ENCODE results near the gene TESPA1. TPM values are rescaled to one million over a fixed set of nuclear protein-coding genes. Genes with fewer than 3 reads are reported as not detected.

The TESPA1 gene
- total and polyA plus RNA-seq, 2 experiments from 2014 or later: 0.34 TPM; not detected in 1

- H3K4me1 Mint-ChIP-seq: peaks cover 16% of the 10 kb centered on the region; the same call in 2 of the 3 replicates
- TF ChIP-seq, protein P1, sequence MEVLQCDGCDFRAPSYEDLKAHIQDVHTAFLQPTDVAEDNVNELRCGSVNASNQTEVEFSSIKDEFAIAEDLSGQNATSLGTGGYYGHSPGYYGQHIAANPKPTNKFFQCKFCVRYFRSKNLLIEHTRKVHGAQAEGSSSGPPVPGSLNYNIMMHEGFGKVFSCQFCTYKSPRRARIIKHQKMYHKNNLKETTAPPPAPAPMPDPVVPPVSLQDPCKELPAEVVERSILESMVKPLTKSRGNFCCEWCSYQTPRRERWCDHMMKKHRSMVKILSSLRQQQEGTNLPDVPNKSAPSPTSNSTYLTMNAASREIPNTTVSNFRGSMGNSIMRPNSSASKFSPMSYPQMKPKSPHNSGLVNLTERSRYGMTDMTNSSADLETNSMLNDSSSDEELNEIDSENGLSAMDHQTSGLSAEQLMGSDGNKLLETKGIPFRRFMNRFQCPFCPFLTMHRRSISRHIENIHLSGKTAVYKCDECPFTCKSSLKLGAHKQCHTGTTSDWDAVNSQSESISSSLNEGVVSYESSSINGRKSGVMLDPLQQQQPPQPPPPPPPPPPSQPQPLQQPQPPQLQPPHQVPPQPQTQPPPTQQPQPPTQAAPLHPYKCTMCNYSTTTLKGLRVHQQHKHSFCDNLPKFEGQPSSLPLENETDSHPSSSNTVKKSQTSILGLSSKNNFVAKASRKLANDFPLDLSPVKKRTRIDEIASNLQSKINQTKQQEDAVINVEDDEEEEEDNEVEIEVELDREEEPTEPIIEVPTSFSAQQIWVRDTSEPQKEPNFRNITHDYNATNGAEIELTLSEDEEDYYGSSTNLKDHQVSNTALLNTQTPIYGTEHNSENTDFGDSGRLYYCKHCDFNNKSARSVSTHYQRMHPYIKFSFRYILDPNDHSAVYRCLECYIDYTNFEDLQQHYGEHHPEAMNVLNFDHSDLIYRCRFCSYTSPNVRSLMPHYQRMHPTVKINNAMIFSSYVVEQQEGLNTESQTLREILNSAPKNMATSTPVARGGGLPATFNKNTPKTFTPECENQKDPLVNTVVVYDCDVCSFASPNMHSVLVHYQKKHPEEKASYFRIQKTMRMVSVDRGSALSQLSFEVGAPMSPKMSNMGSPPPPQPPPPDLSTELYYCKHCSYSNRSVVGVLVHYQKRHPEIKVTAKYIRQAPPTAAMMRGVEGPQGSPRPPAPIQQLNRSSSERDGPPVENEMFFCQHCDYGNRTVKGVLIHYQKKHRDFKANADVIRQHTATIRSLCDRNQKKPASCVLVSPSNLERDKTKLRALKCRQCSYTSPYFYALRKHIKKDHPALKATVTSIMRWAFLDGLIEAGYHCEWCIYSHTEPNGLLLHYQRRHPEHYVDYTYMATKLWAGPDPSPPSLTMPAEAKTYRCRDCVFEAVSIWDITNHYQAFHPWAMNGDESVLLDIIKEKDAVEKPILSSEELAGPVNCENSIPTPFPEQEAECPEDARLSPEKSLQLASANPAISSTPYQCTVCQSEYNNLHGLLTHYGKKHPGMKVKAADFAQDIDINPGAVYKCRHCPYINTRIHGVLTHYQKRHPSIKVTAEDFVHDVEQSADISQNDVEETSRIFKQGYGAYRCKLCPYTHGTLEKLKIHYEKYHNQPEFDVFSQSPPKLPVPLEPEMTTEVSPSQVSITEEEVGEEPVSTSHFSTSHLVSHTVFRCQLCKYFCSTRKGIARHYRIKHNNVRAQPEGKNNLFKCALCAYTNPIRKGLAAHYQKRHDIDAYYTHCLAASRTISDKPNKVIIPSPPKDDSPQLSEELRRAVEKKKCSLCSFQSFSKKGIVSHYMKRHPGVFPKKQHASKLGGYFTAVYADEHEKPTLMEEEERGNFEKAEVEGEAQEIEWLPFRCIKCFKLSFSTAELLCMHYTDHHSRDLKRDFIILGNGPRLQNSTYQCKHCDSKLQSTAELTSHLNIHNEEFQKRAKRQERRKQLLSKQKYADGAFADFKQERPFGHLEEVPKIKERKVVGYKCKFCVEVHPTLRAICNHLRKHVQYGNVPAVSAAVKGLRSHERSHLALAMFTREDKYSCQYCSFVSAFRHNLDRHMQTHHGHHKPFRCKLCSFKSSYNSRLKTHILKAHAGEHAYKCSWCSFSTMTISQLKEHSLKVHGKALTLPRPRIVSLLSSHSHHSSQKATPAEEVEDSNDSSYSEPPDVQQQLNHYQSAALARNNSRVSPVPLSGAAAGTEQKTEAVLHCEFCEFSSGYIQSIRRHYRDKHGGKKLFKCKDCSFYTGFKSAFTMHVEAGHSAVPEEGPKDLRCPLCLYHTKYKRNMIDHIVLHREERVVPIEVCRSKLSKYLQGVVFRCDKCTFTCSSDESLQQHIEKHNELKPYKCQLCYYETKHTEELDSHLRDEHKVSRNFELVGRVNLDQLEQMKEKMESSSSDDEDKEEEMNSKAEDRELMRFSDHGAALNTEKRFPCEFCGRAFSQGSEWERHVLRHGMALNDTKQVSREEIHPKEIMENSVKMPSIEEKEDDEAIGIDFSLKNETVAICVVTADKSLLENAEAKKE (CRISPR knock-in tag; IDR thresholded peaks at IDR 0.05): no peak
- TF ChIP-seq ZNF331 (CRISPR knock-in tag; IDR thresholded peaks at IDR 0.05; ENCODE audit: low read depth): no peak
- no peak for TF ChIP-seq STAT1 (IDR thresholded peaks at IDR 0.05; ENCODE audit: unreplicated experiment)
- TF ChIP-seq POLR2AphosphoS5 (IDR thresholded peaks at IDR 0.05; ENCODE audit: low read depth): no peak
- no peak for TF ChIP-seq EZH2phosphoT487 (IDR thresholded peaks at IDR 0.05; ENCODE audit: unreplicated experiment)
- TF ChIP-seq NANOG (IDR thresholded peaks at IDR 0.05; ENCODE audit: borderline replicate concordance): no peak
- TF ChIP-seq, protein P2, sequence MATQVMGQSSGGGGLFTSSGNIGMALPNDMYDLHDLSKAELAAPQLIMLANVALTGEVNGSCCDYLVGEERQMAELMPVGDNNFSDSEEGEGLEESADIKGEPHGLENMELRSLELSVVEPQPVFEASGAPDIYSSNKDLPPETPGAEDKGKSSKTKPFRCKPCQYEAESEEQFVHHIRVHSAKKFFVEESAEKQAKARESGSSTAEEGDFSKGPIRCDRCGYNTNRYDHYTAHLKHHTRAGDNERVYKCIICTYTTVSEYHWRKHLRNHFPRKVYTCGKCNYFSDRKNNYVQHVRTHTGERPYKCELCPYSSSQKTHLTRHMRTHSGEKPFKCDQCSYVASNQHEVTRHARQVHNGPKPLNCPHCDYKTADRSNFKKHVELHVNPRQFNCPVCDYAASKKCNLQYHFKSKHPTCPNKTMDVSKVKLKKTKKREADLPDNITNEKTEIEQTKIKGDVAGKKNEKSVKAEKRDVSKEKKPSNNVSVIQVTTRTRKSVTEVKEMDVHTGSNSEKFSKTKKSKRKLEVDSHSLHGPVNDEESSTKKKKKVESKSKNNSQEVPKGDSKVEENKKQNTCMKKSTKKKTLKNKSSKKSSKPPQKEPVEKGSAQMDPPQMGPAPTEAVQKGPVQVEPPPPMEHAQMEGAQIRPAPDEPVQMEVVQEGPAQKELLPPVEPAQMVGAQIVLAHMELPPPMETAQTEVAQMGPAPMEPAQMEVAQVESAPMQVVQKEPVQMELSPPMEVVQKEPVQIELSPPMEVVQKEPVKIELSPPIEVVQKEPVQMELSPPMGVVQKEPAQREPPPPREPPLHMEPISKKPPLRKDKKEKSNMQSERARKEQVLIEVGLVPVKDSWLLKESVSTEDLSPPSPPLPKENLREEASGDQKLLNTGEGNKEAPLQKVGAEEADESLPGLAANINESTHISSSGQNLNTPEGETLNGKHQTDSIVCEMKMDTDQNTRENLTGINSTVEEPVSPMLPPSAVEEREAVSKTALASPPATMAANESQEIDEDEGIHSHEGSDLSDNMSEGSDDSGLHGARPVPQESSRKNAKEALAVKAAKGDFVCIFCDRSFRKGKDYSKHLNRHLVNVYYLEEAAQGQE (IDR thresholded peaks at IDR 0.05; ENCODE audit: unreplicated experiment): no peak
- TF ChIP-seq, protein P3, sequence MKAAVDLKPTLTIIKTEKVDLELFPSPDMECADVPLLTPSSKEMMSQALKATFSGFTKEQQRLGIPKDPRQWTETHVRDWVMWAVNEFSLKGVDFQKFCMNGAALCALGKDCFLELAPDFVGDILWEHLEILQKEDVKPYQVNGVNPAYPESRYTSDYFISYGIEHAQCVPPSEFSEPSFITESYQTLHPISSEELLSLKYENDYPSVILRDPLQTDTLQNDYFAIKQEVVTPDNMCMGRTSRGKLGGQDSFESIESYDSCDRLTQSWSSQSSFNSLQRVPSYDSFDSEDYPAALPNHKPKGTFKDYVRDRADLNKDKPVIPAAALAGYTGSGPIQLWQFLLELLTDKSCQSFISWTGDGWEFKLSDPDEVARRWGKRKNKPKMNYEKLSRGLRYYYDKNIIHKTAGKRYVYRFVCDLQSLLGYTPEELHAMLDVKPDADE (IDR thresholded peaks at IDR 0.05): no peak
- TF ChIP-seq CTCF (conservative IDR thresholded peaks at IDR 0.05; ENCODE audit: low read depth in 2 of 2): no peak
- no peak for TF ChIP-seq JUNB (IDR thresholded peaks at IDR 0.05; ENCODE audit: unreplicated experiment)
- TF ChIP-seq EZH2 (IDR thresholded peaks at IDR 0.05; ENCODE audit: low read depth, unreplicated experiment): no peak
- TF ChIP-seq ZNF114 (CRISPR knock-in tag; IDR thresholded peaks at IDR 0.05): no peak
- no peak for TF ChIP-seq CREB1 (CRISPR knock-in tag; IDR thresholded peaks at IDR 0.05; ENCODE audit: low read depth)
- Histone ChIP-seq H4K20me1 (replicated peaks; ENCODE audit: insufficient read depth) (no peaks in the 10 kb centered on the region), H3K4me2 (no peak overlapping the region), H3K79me2 (replicated peaks; ENCODE audit: insufficient read depth) (no peaks in the 10 kb centered on the region), H3K4me1 (ENCODE audit: insufficient read depth) (no peaks in the 10 kb centered on the region; the same call in 1 of the 2 replicates), H3K9me2 (ENCODE audit: insufficient read depth) (peaks cover 12% of the 10 kb centered on the region; the same call in 1 of the 2 replicates), H2AFZ (peak overlapping the region; percentile 75), H3K4me3 (no peak overlapping the region), H3K27me3 (ENCODE audit: insufficient read depth) (no peaks in the 10 kb centered on the region), H3K27ac (ENCODE audit: low read depth) (no peak overlapping the region), H3K36me3 (ENCODE audit: insufficient read depth) (no peaks in the 10 kb centered on the region), H3F3A (replicated peaks; ENCODE audit: low read depth) (no peaks in the 10 kb centered on the region)
- H3K27me3 Mint-ChIP-seq (ENCODE audit: insufficient read depth, low read depth, poor library complexity): peaks cover 1% of the 10 kb centered on the region
- ATAC-seq (no peak), DNase-seq (ENCODE audit: low spot score) (no peak)
- no peak overlapping the region for H3K27ac Mint-ChIP-seq
- H3K36me3 Mint-ChIP-seq (ENCODE audit: low read depth): no peaks in the 10 kb centered on the region
- H3K9me3 Mint-ChIP-seq: no peaks in the 10 kb centered on the region
- H3K4me3 Mint-ChIP-seq: no peak overlapping the region
These were observed 25.1 kb downstream of the TESPA1 start for GRCh38 chr12:54959291-54960018.

Data from GM23338 (cell line).